ENCODE data around the gene MICAL3. TPM values are rescaled to one million over a fixed set of nuclear protein-coding genes. Genes with fewer than 3 reads are reported as not detected.

Gene MICAL3
- total and polyA plus RNA-seq, 4 donors: 59.9 to 113 (median 75.9) TPM

GRCh38 chr22:17864398-17865182, 159.8 kb downstream of the MICAL3 start:
- H3K27ac ChIP-seq (ENCODE audit: low read depth, low read length): peak overlapping the region; percentile 99
- H3K9me3 ChIP-seq (ENCODE audit: control insufficient read depth, insufficient read depth, low read length): no peaks in the 10 kb centered on the region
- peaks cover 69% of the 10 kb centered on the region for H3K4me1 ChIP-seq (ENCODE audit: control insufficient read depth, insufficient read depth, low read length)
- H3K27me3 ChIP-seq (ENCODE audit: control insufficient read depth, insufficient read depth, low read length): no peaks in the 10 kb centered on the region
- H3K4me3 ChIP-seq (ENCODE audit: low read depth, low read length): peak overlapping the region; percentile 36
- H3K36me3 ChIP-seq (ENCODE audit: control insufficient read depth, insufficient read depth, low read length): peaks cover 55% of the 10 kb centered on the region
- DNase-seq (ENCODE audit: low read depth in 4 of 6, low spot score in 6 of 6): no peak
- 94% methylated on average over 24 of the region's 27 CpGs for WGBS (ENCODE audit: insufficient coverage)

- Histone ChIP-seq H3K27me3 (ENCODE audit: control insufficient read depth, insufficient read depth, low read length) (no peaks in the 10 kb centered on the region), H3K4me3 (ENCODE audit: low read depth, low read length) (no peak overlapping the region), H3K4me1 (ENCODE audit: control insufficient read depth, insufficient read depth, low read length) (peaks cover 79% of the 10 kb centered on the region), H3K27ac (ENCODE audit: low read depth, low read length) (no peak overlapping the region), H3K9me3 (ENCODE audit: control insufficient read depth, insufficient read depth, low read length) (no peaks in the 10 kb centered on the region), H3K36me3 (ENCODE audit: control insufficient read depth, insufficient read depth, low read length) (peaks cover 58% of the 10 kb centered on the region)
- WGBS (ENCODE audit: insufficient coverage): 81% methylated on average over 7 of the region's 9 CpGs
- DNase-seq (ENCODE audit: low read depth in 4 of 6, low spot score in 6 of 6): no peak
Observed at GRCh38 chr22:17862646-17863181, 161.6 kb downstream of the MICAL3 start.

GRCh38 chr22:17861909-17862308, 162.5 kb downstream of the MICAL3 start:
- peaks cover 79% of the 10 kb centered on the region for H3K4me1 ChIP-seq (ENCODE audit: control insufficient read depth, insufficient read depth, low read length)
- H3K36me3 ChIP-seq (ENCODE audit: control insufficient read depth, insufficient read depth, low read length): peaks cover 63% of the 10 kb centered on the region
- peak overlapping the region; percentile 43 for H3K27ac ChIP-seq (ENCODE audit: low read depth, low read length)
- no peaks in the 10 kb centered on the region for H3K27me3 ChIP-seq (ENCODE audit: control insufficient read depth, insufficient read depth, low read length)
- no peaks in the 10 kb centered on the region for H3K9me3 ChIP-seq (ENCODE audit: control insufficient read depth, insufficient read depth, low read length)
- WGBS (ENCODE audit: insufficient coverage): 50% methylated on average over 1 of the region's 5 CpGs
- H3K4me3 ChIP-seq (ENCODE audit: low read depth, low read length): no peak overlapping the region
- DNase-seq (ENCODE audit: low read depth in 4 of 6, low spot score in 6 of 6): no peak

- no peak for DNase-seq (ENCODE audit: low read depth in 4 of 6, low spot score in 6 of 6)
- H3K9me3 ChIP-seq (ENCODE audit: control insufficient read depth, insufficient read depth, low read length): no peaks in the 10 kb centered on the region
- no peaks in the 10 kb centered on the region for H3K27me3 ChIP-seq (ENCODE audit: control insufficient read depth, insufficient read depth, low read length)
- 16% methylated on average over 16 of the region's 23 CpGs for WGBS (ENCODE audit: insufficient coverage)
- peaks cover 83% of the 10 kb centered on the region for H3K4me1 ChIP-seq (ENCODE audit: control insufficient read depth, insufficient read depth, low read length)
- H3K27ac ChIP-seq (ENCODE audit: low read depth, low read length): peak overlapping the region; percentile 77
- H3K4me3 ChIP-seq (ENCODE audit: low read depth, low read length): no peak overlapping the region
- H3K36me3 ChIP-seq (ENCODE audit: control insufficient read depth, insufficient read depth, low read length): peaks cover 55% of the 10 kb centered on the region
Observed at GRCh38 chr22:17860220-17860965, 164.0 kb downstream of the MICAL3 start.

GRCh38 chr22:17858033-17858432, 166.3 kb downstream of the MICAL3 start:
- Histone ChIP-seq H3K36me3 (ENCODE audit: control insufficient read depth, insufficient read depth, low read length) (peaks cover 45% of the 10 kb centered on the region), H3K27ac (ENCODE audit: low read depth, low read length) (no peak overlapping the region), H3K9me3 (ENCODE audit: control insufficient read depth, insufficient read depth, low read length) (no peaks in the 10 kb centered on the region), H3K27me3 (ENCODE audit: control insufficient read depth, insufficient read depth, low read length) (no peaks in the 10 kb centered on the region), H3K4me3 (ENCODE audit: low read depth, low read length) (no peak overlapping the region), H3K4me1 (ENCODE audit: control insufficient read depth, insufficient read depth, low read length) (peaks cover 78% of the 10 kb centered on the region)
- no peak for DNase-seq (ENCODE audit: low read depth in 4 of 6, low spot score in 6 of 6)
- 93% methylated on average over 8 of the region's 11 CpGs for WGBS (ENCODE audit: insufficient coverage)

- WGBS (ENCODE audit: insufficient coverage): 48% methylated on average over 10 of the region's 13 CpGs
- no peaks in the 10 kb centered on the region for H3K27me3 ChIP-seq (ENCODE audit: control insufficient read depth, insufficient read depth, low read length)
- peaks cover 43% of the 10 kb centered on the region for H3K36me3 ChIP-seq (ENCODE audit: control insufficient read depth, insufficient read depth, low read length)
- H3K9me3 ChIP-seq (ENCODE audit: control insufficient read depth, insufficient read depth, low read length): no peaks in the 10 kb centered on the region
- DNase-seq (ENCODE audit: low read depth in 4 of 6, low spot score in 6 of 6): peak in 1 of 6 donors; percentile 56
- H3K4me1 ChIP-seq (ENCODE audit: control insufficient read depth, insufficient read depth, low read length): peaks cover 81% of the 10 kb centered on the region
- peak overlapping the region; percentile 43 for H3K27ac ChIP-seq (ENCODE audit: low read depth, low read length)
- no peak overlapping the region for H3K4me3 ChIP-seq (ENCODE audit: low read depth, low read length)
Observed at GRCh38 chr22:17855572-17856290, 168.6 kb downstream of the MICAL3 start.

GRCh38 chr22:17853073-17853472, 171.3 kb downstream of the MICAL3 start:
- Histone ChIP-seq H3K9me3 (ENCODE audit: control insufficient read depth, insufficient read depth, low read length) (no peaks in the 10 kb centered on the region), H3K27me3 (ENCODE audit: control insufficient read depth, insufficient read depth, low read length) (no peaks in the 10 kb centered on the region), H3K27ac (ENCODE audit: low read depth, low read length) (no peak overlapping the region), H3K36me3 (ENCODE audit: control insufficient read depth, insufficient read depth, low read length) (peaks cover 24% of the 10 kb centered on the region), H3K4me1 (ENCODE audit: control insufficient read depth, insufficient read depth, low read length) (peaks cover 54% of the 10 kb centered on the region), H3K4me3 (ENCODE audit: low read depth, low read length) (no peak overlapping the region)
- 8% methylated on average over 6 of the region's 6 CpGs for whole genome bisulfite sequencing (ENCODE audit: insufficient coverage)
- peak in 3 of 6 donors; percentile 55 to 87 (median 69) for DNase-seq (ENCODE audit: low read depth in 4 of 6, low spot score in 6 of 6)

GRCh38 chr22:17851759-17852158, 172.6 kb downstream of the MICAL3 start:
- no peak overlapping the region for H3K4me3 ChIP-seq (ENCODE audit: low read depth, low read length)
- H3K4me1 ChIP-seq (ENCODE audit: control insufficient read depth, insufficient read depth, low read length): peaks cover 53% of the 10 kb centered on the region
- no peak for DNase-seq (ENCODE audit: low read depth in 4 of 6, low spot score in 6 of 6)
- 66% methylated on average over 14 of the region's 14 CpGs for WGBS (ENCODE audit: insufficient coverage)
- no peaks in the 10 kb centered on the region for H3K9me3 ChIP-seq (ENCODE audit: control insufficient read depth, insufficient read depth, low read length)
- H3K27ac ChIP-seq (ENCODE audit: low read depth, low read length): no peak overlapping the region
- H3K36me3 ChIP-seq (ENCODE audit: control insufficient read depth, insufficient read depth, low read length): peaks cover 17% of the 10 kb centered on the region
- H3K27me3 ChIP-seq (ENCODE audit: control insufficient read depth, insufficient read depth, low read length): no peaks in the 10 kb centered on the region

- Histone ChIP-seq H3K9me3 (ENCODE audit: control insufficient read depth, insufficient read depth, low read length) (no peaks in the 10 kb centered on the region), H3K4me3 (ENCODE audit: low read depth, low read length) (no peak overlapping the region), H3K27me3 (ENCODE audit: control insufficient read depth, insufficient read depth, low read length) (no peaks in the 10 kb centered on the region), H3K36me3 (ENCODE audit: control insufficient read depth, insufficient read depth, low read length) (peaks cover 19% of the 10 kb centered on the region), H3K4me1 (ENCODE audit: control insufficient read depth, insufficient read depth, low read length) (peaks cover 52% of the 10 kb centered on the region), H3K27ac (ENCODE audit: low read depth, low read length) (no peak overlapping the region)
- no peak for DNase-seq (ENCODE audit: low read depth in 4 of 6, low spot score in 6 of 6)
- 83% methylated on average over 12 of the region's 18 CpGs for WGBS (ENCODE audit: insufficient coverage)
Observed at GRCh38 chr22:17847360-17848078, 176.8 kb downstream of the MICAL3 start.

Data from spinal cord (tissue), 10 donors.